Right lobe of liver (tissue), 6 donors: ENCODE measurements around the gene ZMYND8. TPM values are rescaled to one million over a fixed set of nuclear protein-coding genes. Genes with fewer than 3 reads are reported as not detected.

Experiments
- ATAC-seq, 4 donors: fragments of 200-7000 bp; cut with Tn5 transposase; one replicate each; pipeline ENCODE4 v1.9.1; 2020; ENCODE audit warnings: mild to moderate bottlenecking in 4 of 4, moderate library complexity in 4 of 4
- DNase-seq, 3 donors: peaks; one replicate each; pipeline ENCODE4 v3.0.0-alpha.2; 2020
- H3K27ac ChIP-seq, 3 donors: fragments of 200-600 bp; one replicate each; pipeline ENCODE4 v1.8.0; 2022
- H3K27me3 ChIP-seq, 2 donors: fragments of 200-600 bp; one replicate each; pipeline ENCODE4 v1.8.0; 2022
- H3K36me3 ChIP-seq, 4 donors: fragments of 200-600 bp; sonication (generic) in 1 of 4; one replicate each; pipeline versions ENCODE4 v1.5.1 to v1.8.0; 2017 to 2022; ENCODE audit warnings: control low read depth in 1 of 4
- H3K4me1 ChIP-seq, 4 donors: fragments of 200-600 bp; sonication (generic) in 1 of 4; one replicate each; pipeline versions ENCODE4 v1.5.1 to v1.8.0; 2017 to 2022; ENCODE audit warnings: control low read depth in 1 of 4
- H3K4me3 ChIP-seq, 3 donors: fragments of 200-600 bp; one replicate each; pipeline ENCODE4 v1.8.0; 2022
- H3K9me3 ChIP-seq, 4 donors: fragments of 200-600 bp; sonication (generic) in 1 of 4; one replicate each; pipeline versions ENCODE4 v1.5.1 to v1.8.0; 2017 to 2022; ENCODE audit warnings: control low read depth in 1 of 4
- CTCF ChIP-seq, 4 donors: fragments of 200-600 bp in 3 of 4; fragments of 450-650 bp in 1 of 4; IDR thresholded peaks; one replicate each; pipeline versions ENCODE4 v1.5.1 to v1.8.0; 2016 to 2022; ENCODE audit warnings: antibody characterized with exemption in 4 of 4, mild to moderate bottlenecking in 2 of 4
- POLR2A ChIP-seq: fragments of 450-650 bp; IDR thresholded peaks from one replicate; pipeline ENCODE4 v1.6.1; 2017; ENCODE audit warnings: antibody characterized with exemption, mild to moderate bottlenecking
- WGBS: methylation state at CpG from one replicate; pipeline ENCODE4 v1.1.6; 2018; ENCODE audit warnings: low coverage, low lambda C conversion rate; ENCODE audit not compliant: insufficient coverage; ENCODE audit errors: missing lambda C conversion rate; 5-methylcytosine and 5-hydroxymethylcytosine counted together
- intact Hi-C, 2 donors: fragments of 100-400 bp; cut with DNase I; formaldehyde crosslinking; loops; one replicate each; pipeline versions ENCODE4 v1.11.2 to v1.14.1; 2022
- total RNA-seq, 6 experiments: library from RNA; depleted of rRNA in 2 of 6; stranded (reverse); fragments of >200 nt in 2 of 6; fragmentation: NEBNext Ultra II Directional in 3 of 6; extraction: Animal tissue kit (Norgen Biotek cat#: 25700) in 3 of 6; gene quantifications; one replicate each; pipeline versions ENCODE4 v1.1.0 to v1.2.4, GENCODE V29; 2016 to 2023
- donor health status: DM: no; HTN: yes; CAD: no.
- donor health status: DM: no; HTN: no; CAD: no.
- donor health status: DM: no; HTN: no; CAD: no.
- donor health status: DM: no; HTN: yes; CAD: no.
- donor health status: DM: no; HTN: yes; CAD: no.

ZMYND8 gene
- total RNA-seq, 6 experiments from 2014 or later = 7.8 to 25.7 (median 13.8) TPM

GRCh38 chr20:47227119-47227518, 129.4 kb downstream of the ZMYND8 start:
- H3K4me3 ChIP-seq = no peak overlapping the region
- 95% methylated on average over 6 of the region's 7 CpGs for WGBS
- peaks cover 0 to 26% (median 9%) of the 10 kb centered on the region in 4 donors for H3K36me3 ChIP-seq
- ATAC-seq = no peak
- no peak overlapping the region for H3K27ac ChIP-seq
- peaks cover 0 to 26% (median 9%) of the 10 kb centered on the region in 4 donors for H3K4me1 ChIP-seq
- DNase-seq = no peak
- TF ChIP-seq CTCF (IDR thresholded peaks at IDR 0.05) (no peak), POLR2A (no peak)
- no peaks in the 10 kb centered on the region for H3K9me3 ChIP-seq
- no peaks in the 10 kb centered on the region for H3K27me3 ChIP-seq
- intact Hi-C loops = no loop called here

GRCh38 chr20:47225458-47225857, 131.0 kb downstream of the ZMYND8 start:
- TF ChIP-seq CTCF (IDR thresholded peaks at IDR 0.05) = no peak
- TF ChIP-seq POLR2A = no peak
- DNase-seq (no peak), ATAC-seq (no peak)
- Histone ChIP-seq H3K4me1 (peaks cover 0 to 26% (median 9%) of the 10 kb centered on the region in 4 donors), H3K9me3 (no peaks in the 10 kb centered on the region), H3K27me3 (no peaks in the 10 kb centered on the region), H3K27ac (no peak overlapping the region), H3K36me3 (peaks cover 0 to 32% (median 7%) of the 10 kb centered on the region in 4 donors), H3K4me3 (no peak overlapping the region)
- intact Hi-C loops = no loop called here
- 100% methylated on average over 1 of the region's 1 CpG for WGBS

GRCh38 chr20:47224857-47225256, 131.6 kb downstream of the ZMYND8 start:
- TF ChIP-seq POLR2A (no peak), CTCF (IDR thresholded peaks at IDR 0.05) (no peak)
- no peak for ATAC-seq
- H3K4me3 ChIP-seq = no peak overlapping the region

GRCh38 chr20:47224300-47224791, 132.2 kb downstream of the ZMYND8 start:
- H3K9me3 ChIP-seq = no peaks in the 10 kb centered on the region
- intact Hi-C loops = no loop called here
- TF ChIP-seq POLR2A = no peak
- no peak for TF ChIP-seq CTCF (IDR thresholded peaks at IDR 0.05)
- no peak overlapping the region for H3K4me3 ChIP-seq
- H3K36me3 ChIP-seq = peaks cover 0 to 30% (median 7%) of the 10 kb centered on the region in 4 donors
- peak in 1 of 3 donors; percentile 52 for DNase-seq
- no peaks in the 10 kb centered on the region for H3K27me3 ChIP-seq
- 25% methylated on average over 2 of the region's 11 CpGs for WGBS
- H3K4me1 ChIP-seq = peaks cover 0 to 26% (median 9%) of the 10 kb centered on the region in 4 donors
- peak overlapping the region in 1 of 3 donors; percentile 52 for H3K27ac ChIP-seq
- ATAC-seq = peak; percentile 26 to 58 (median 44)

More at GRCh38 chr20:47224857-47225256, 131.6 kb downstream of the ZMYND8 start:
- Histone ChIP-seq H3K27ac (no peak overlapping the region), H3K4me1 (peaks cover 0 to 26% (median 9%) of the 10 kb centered on the region in 4 donors), H3K36me3 (peaks cover 0 to 32% (median 7%) of the 10 kb centered on the region in 4 donors), H3K9me3 (no peaks in the 10 kb centered on the region), H3K27me3 (no peaks in the 10 kb centered on the region)
- WGBS = 100% methylated on average over 4 of the region's 4 CpGs
- intact Hi-C loops = no loop called here
- no peak for DNase-seq
